HepG2 (cell line): ENCODE data around the gene WDR93. TPM values are rescaled to one million over a fixed set of nuclear protein-coding genes. Genes with fewer than 3 reads are reported as not detected.

Experiments
- ARNT2 ChIP-seq: sonication (generic); formaldehyde crosslinking; IDR thresholded peaks from 2 replicates; pipeline ENCODE4 v1.8.0; 2022; ENCODE audit warnings: mild to moderate bottlenecking, low read depth, missing genetic modification reagents, moderate library complexity
- ATF3 ChIP-seq: sonication (generic); formaldehyde crosslinking; IDR thresholded peaks from 2 replicates; pipeline ENCODE4 v1.4.0; 2020; ENCODE audit warnings: missing genetic modification reagents
- CAMTA2 ChIP-seq: sonication (generic); formaldehyde crosslinking; IDR thresholded peaks from 2 replicates; pipeline ENCODE4 v1.4.0; 2020; ENCODE audit warnings: mild to moderate bottlenecking, missing genetic modification reagents, borderline replicate concordance
- GABPA ChIP-seq, 2 experiments: IDR thresholded peaks; 2 replicates each; pipeline ENCODE4 v1.6.1; 2011 to 2016; ENCODE audit warnings: low read depth in 2 of 2, low read length in 1 of 2, missing biosample characterization in 1 of 2, missing genetic modification characterization in 1 of 2
- HHEX ChIP-seq: IDR thresholded peaks from 2 replicates; pipeline ENCODE4 v1.6.1; 2016; ENCODE audit warnings: control low read depth
- HMGA1 ChIP-seq: sonication (generic); formaldehyde crosslinking; conservative IDR thresholded peaks from 2 replicates; pipeline ENCODE4 v1.4.0; 2020; ENCODE audit warnings: missing genetic modification reagents
- MED13 ChIP-seq: sonication (generic); formaldehyde crosslinking; IDR thresholded peaks from 2 replicates; pipeline ENCODE4 v1.5.0; 2020; ENCODE audit warnings: missing genetic modification reagents
- NFYC ChIP-seq: IDR thresholded peaks from 2 replicates; pipeline ENCODE4 v1.6.1; 2016; ENCODE audit warnings: missing genetic modification reagents, missing compliant biosample characterization
- NR2F1 ChIP-seq, 2 experiments: fragments of 450-650 bp in 1 of 2; formaldehyde crosslinking in 1 of 2; IDR thresholded peaks; 2 replicates each; pipeline versions ENCODE4 v1.5.0 to v1.6.1; 2016 to 2020; ENCODE audit warnings: mild to moderate bottlenecking in 1 of 2, missing compliant biosample characterization in 1 of 2, missing genetic modification reagents in 1 of 2, moderate library complexity in 1 of 2
- POGZ ChIP-seq: sonication (generic); formaldehyde crosslinking; IDR thresholded peaks from 2 replicates; pipeline ENCODE4 v1.4.0; 2020; ENCODE audit warnings: mild to moderate bottlenecking, missing genetic modification reagents
- REL ChIP-seq: sonication (generic); formaldehyde crosslinking; conservative IDR thresholded peaks from 2 replicates; pipeline ENCODE4 v1.8.0; 2022; ENCODE audit warnings: mild to moderate bottlenecking, missing genetic modification reagents, moderate library complexity
- STAT5B ChIP-seq: sonication (generic); formaldehyde crosslinking; IDR thresholded peaks from 2 replicates; pipeline ENCODE4 v1.4.0; 2020; ENCODE audit warnings: missing genetic modification reagents
- THRA ChIP-seq: sonication (generic); formaldehyde crosslinking; IDR thresholded peaks from 2 replicates; pipeline ENCODE4 v1.4.0; 2020; ENCODE audit warnings: missing genetic modification reagents, borderline replicate concordance
- U2AF2 ChIP-seq: fragments of 200-400 bp; formaldehyde crosslinking; IDR thresholded peaks from 2 replicates; pipeline ENCODE4 v1.6.1; 2017; ENCODE audit warnings: low read depth, mild to moderate bottlenecking, low read length
- XBP1 ChIP-seq: sonication (generic); formaldehyde crosslinking; IDR thresholded peaks from 2 replicates; pipeline ENCODE4 v1.5.0; 2020; ENCODE audit warnings: missing genetic modification reagents
- ZBTB7A ChIP-seq: sonication (generic); formaldehyde crosslinking; IDR thresholded peaks from 2 replicates; pipeline ENCODE4 v1.8.0; 2022; ENCODE audit warnings: mild to moderate bottlenecking, missing genetic modification reagents
- ZFYVE20 ChIP-seq: sonication (generic); formaldehyde crosslinking; IDR thresholded peaks from 2 replicates; pipeline ENCODE4 v1.8.0; 2023; ENCODE audit warnings: low read depth, mild to moderate bottlenecking, moderate library complexity, missing genetic modification reagents, borderline replicate concordance
- ZNF337 ChIP-seq: sonication (generic); formaldehyde crosslinking; IDR thresholded peaks from 2 replicates; pipeline ENCODE4 v1.5.1; 2020; ENCODE audit warnings: missing genetic modification reagents, low read depth, mild to moderate bottlenecking, borderline replicate concordance
- ZNF343 ChIP-seq: sonication (generic); formaldehyde crosslinking; IDR thresholded peaks from 2 replicates; pipeline ENCODE4 v1.4.0; 2020; ENCODE audit warnings: mild to moderate bottlenecking, missing genetic modification reagents
- ZNF552 ChIP-seq: sonication (generic); formaldehyde crosslinking; IDR thresholded peaks from 2 replicates; pipeline ENCODE4 v1.9.0; 2022; ENCODE audit warnings: missing genetic modification reagents, mild to moderate bottlenecking, borderline replicate concordance
- ZNF749 ChIP-seq: sonication (generic); formaldehyde crosslinking; IDR thresholded peaks from 2 replicates; pipeline ENCODE4 v1.8.0; 2022; ENCODE audit warnings: mild to moderate bottlenecking, missing genetic modification reagents, moderate library complexity, borderline replicate concordance
- ZNF816 ChIP-seq: sonication (generic); formaldehyde crosslinking; IDR thresholded peaks from 2 replicates; pipeline ENCODE4 v1.8.0; 2022; ENCODE audit warnings: missing genetic modification reagents, mild to moderate bottlenecking, borderline replicate concordance
- polyA plus RNA-seq, 8 experiments: library from polyadenylated mRNA; depleted of rRNA in 3 of 8; stranded (reverse) in 7 of 8; unstranded in 1 of 8; fragments of >200 nt; fragmentation: Illumina TruSeq in 4 of 8; extraction: Trizol in 4 of 8; gene quantifications; 2 replicates each; pipeline versions ENCODE4 v1.2.1 to v1.2.3, GENCODE V29; 2011 to 2016; ENCODE audit warnings: low read depth in 4 of 8, missing spikeins in 1 of 8, mixed read lengths in 1 of 8; ENCODE audit not compliant: insufficient read depth in 1 of 8
- total RNA-seq, 5 experiments: library from RNA; depleted of rRNA; stranded (reverse); fragments of >200 nt; fragmentation: Illumina TruSeq; extraction: Trizol; gene quantifications; 2 replicates each; pipeline ENCODE4 v1.2.3, GENCODE V29; 2016; ENCODE audit warnings: low read depth in 1 of 5
- TF ChIP-seq, protein P1 (sequence below): sonication (generic); formaldehyde crosslinking; conservative IDR thresholded peaks from 2 replicates; pipeline ENCODE4 v1.5.0; 2020; ENCODE audit warnings: missing genetic modification reagents
- TF ChIP-seq, protein P2 (sequence below): sonication (generic); formaldehyde crosslinking; IDR thresholded peaks from 2 replicates; pipeline ENCODE4 v1.8.0; 2022; ENCODE audit warnings: missing genetic modification reagents, low read depth, mild to moderate bottlenecking, borderline replicate concordance

Gene WDR93
- total and polyA plus RNA-seq, 2 of the 13 experiments (the other 11 are each of a cell fraction or from before 2014, with no cell fraction given), result 0.07 TPM; not detected in 1

GRCh38 chr15:89690276-89691218, at the start of gene WDR93, which contains the start of gene PEX11A (continued):
- TF ChIP-seq ZNF337 (CRISPR knock-in tag), result no peak
- 0 out of 2 replicates have a peak, but pooled peaks have one; percentile 69 for TF ChIP-seq ARNT2 (CRISPR knock-in tag)
- TF ChIP-seq, protein P1, sequence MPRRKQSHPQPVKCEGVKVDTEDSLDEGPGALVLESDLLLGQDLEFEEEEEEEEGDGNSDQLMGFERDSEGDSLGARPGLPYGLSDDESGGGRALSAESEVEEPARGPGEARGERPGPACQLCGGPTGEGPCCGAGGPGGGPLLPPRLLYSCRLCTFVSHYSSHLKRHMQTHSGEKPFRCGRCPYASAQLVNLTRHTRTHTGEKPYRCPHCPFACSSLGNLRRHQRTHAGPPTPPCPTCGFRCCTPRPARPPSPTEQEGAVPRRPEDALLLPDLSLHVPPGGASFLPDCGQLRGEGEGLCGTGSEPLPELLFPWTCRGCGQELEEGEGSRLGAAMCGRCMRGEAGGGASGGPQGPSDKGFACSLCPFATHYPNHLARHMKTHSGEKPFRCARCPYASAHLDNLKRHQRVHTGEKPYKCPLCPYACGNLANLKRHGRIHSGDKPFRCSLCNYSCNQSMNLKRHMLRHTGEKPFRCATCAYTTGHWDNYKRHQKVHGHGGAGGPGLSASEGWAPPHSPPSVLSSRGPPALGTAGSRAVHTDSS (CRISPR knock-in tag), result 0 out of 2 replicates have a peak, but pooled peaks have one; percentile 21
- TF ChIP-seq ZFYVE20 (CRISPR knock-in tag), result no peak
- TF ChIP-seq NFYC (CRISPR knock-in tag), result no peak
- TF ChIP-seq HHEX (CRISPR knock-in tag), result no peak
- no peak for TF ChIP-seq MED13 (CRISPR knock-in tag)
- TF ChIP-seq ZNF552 (CRISPR knock-in tag), result no peak
- TF ChIP-seq, protein P2, sequence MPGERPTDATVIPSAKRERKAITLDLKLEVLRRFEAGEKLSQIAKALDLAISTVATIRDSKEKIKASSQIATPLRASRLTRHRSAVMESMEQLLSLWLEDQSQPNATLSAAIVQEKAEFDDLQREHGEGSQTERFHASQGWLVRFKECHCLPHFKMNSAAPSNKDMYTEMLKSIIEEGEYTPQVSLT, result no peak
- no peak for TF ChIP-seq CAMTA2 (CRISPR knock-in tag)
- TF ChIP-seq ZNF749 (CRISPR knock-in tag), result no peak
- TF ChIP-seq ATF3 (CRISPR knock-in tag), result 0 out of 2 replicates have a peak, but pooled peaks have one; percentile 15
- no peak for TF ChIP-seq XBP1
- no peak for TF ChIP-seq ZBTB7A (CRISPR knock-in tag)
- TF ChIP-seq U2AF2, result peak; percentile 86; the same call in 1 of the 2 replicates
- TF ChIP-seq ZNF816 (CRISPR knock-in tag), result 0 out of 2 replicates have a peak, but pooled peaks have one; percentile 58
- TF ChIP-seq HMGA1 (CRISPR knock-in tag), result no peak
- no peak for TF ChIP-seq REL (CRISPR knock-in tag)
- no peak for TF ChIP-seq ZNF343 (CRISPR knock-in tag)
- peak; percentile 32; the same call in 1 of the 2 replicates for TF ChIP-seq POGZ (CRISPR knock-in tag)
- TF ChIP-seq STAT5B (CRISPR knock-in tag), result no peak
- peak; percentile 55; the same call in 1 of the 2 replicates for TF ChIP-seq THRA
- TF ChIP-seq GABPA (IDR thresholded peaks at IDR 0.05; ENCODE audit: low read depth, low read length), result peak; percentile 89
- TF ChIP-seq GABPA (CRISPR knock-in tag; IDR thresholded peaks at IDR 0.05; ENCODE audit: low read depth), result peak; percentile 96
- TF ChIP-seq NR2F1 (CRISPR knock-in tag; IDR thresholded peaks at IDR 0.05), result no peak
